AG10803 (cell line): ENCODE data around the gene DNAH3.

ENCODE experiments used
- DNase-seq: peaks from one replicate; pipeline ENCODE4 v3.0.0; 2010; ENCODE audit warnings: low read depth
- H3K4me3 ChIP-seq: 2 replicates; pipeline ENCODE4 v1.5.1; 2011; ENCODE audit warnings: mild to moderate bottlenecking, low read length, control low read depth
- TF ChIP-seq, protein P1 (sequence below): conservative IDR thresholded peaks from 2 replicates; pipeline ENCODE4 v1.5.1; 2011; ENCODE audit warnings: mild to moderate bottlenecking, low read length, control low read depth, inconsistent platforms

DNAH3 gene

DNA sequence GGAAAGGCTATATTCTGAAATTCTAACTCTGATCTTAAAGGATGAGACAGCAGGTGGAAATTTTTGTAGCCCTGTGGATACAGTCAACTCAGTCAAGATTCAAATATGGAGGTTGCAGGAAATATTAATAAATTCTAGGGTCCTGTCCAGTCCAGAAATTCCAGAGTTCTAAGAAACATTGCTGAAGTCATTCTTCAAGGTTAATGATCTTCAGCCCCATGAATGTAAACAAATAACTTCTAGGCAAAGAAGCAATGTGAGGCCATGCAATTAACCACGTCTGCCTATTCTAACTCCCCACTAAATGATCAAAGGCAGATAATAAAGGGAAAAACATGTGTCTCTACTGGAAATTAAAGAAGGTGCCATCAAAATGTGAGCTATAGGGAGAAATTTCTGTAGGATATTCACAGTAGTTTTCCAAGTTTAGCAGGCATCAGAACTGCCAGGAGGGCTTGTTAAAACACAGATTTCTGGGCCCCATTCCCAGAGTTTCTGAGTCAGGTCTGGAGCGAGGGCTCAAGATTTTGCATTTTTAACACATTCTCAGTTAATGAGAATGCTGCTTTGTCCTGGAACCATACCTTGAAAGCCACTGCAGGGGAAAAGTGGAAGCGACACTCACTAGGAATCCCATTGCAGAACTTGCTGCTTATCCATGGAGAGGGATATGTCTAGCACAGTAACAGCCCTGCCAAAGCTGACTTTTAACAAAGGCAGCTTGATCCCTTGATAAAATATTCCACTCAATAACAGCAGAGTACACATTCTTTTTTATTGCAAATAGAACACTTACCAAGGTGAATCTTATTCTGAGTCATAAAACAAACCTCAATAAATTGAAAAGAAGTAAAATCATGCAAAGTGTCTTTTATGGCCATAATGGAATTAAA lies 61.8 kb downstream of the DNAH3 start:
- no peak overlapping the region for H3K4me3 ChIP-seq
- TF ChIP-seq, protein P1, sequence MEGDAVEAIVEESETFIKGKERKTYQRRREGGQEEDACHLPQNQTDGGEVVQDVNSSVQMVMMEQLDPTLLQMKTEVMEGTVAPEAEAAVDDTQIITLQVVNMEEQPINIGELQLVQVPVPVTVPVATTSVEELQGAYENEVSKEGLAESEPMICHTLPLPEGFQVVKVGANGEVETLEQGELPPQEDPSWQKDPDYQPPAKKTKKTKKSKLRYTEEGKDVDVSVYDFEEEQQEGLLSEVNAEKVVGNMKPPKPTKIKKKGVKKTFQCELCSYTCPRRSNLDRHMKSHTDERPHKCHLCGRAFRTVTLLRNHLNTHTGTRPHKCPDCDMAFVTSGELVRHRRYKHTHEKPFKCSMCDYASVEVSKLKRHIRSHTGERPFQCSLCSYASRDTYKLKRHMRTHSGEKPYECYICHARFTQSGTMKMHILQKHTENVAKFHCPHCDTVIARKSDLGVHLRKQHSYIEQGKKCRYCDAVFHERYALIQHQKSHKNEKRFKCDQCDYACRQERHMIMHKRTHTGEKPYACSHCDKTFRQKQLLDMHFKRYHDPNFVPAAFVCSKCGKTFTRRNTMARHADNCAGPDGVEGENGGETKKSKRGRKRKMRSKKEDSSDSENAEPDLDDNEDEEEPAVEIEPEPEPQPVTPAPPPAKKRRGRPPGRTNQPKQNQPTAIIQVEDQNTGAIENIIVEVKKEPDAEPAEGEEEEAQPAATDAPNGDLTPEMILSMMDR = no peak; the same call in 1 of the 2 replicates
- peak; percentile 71 for DNase-seq

- H3K4me3 ChIP-seq = no peak overlapping the region
- TF ChIP-seq, protein P1 = no peak
- no peak for DNase-seq
Measured at GRCh38 chr16:21088143-21088542, 62.5 kb downstream of the DNAH3 start.

DNA sequence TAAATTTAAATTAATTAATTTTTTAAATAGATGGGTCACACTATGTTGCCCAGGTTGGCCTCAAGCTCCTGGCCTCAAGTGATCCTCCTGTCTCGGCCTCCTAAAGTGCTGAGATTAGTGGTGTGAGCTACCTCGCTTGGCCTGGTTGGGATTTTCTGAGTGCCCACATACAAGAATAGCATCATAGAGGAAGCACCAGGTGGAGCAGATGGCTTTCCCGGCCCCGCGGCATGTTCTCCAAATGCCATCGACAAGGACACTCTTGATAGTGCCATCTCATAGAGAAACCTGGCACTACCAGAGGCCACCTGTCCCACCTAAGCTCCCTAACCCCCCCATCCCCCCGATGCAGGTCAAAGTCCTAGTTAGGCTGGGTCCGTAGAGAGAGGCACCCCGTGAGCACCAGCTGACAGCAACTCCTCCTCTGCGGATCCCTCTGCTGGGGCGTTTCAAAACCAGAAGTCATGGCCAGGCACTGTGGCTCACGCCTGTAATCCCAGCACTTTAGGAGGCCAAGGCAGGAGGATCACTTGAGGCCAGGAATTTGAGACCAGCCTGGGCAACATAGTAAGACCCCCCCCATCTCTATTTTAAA lies 65.9 kb downstream of the DNAH3 start:
- TF ChIP-seq, protein P1 = no peak
- no peak for DNase-seq

GRCh38 chr16:21083729-21084268 lies 66.8 kb downstream of the DNAH3 start:
- TF ChIP-seq, protein P1 = peak; percentile 82
- peak; percentile 53 for DNase-seq
- no peak overlapping the region for H3K4me3 ChIP-seq

More for the DNA sequence above, 65.9 kb downstream of the DNAH3 start:
- H3K4me3 ChIP-seq = no peak overlapping the region

DNA sequence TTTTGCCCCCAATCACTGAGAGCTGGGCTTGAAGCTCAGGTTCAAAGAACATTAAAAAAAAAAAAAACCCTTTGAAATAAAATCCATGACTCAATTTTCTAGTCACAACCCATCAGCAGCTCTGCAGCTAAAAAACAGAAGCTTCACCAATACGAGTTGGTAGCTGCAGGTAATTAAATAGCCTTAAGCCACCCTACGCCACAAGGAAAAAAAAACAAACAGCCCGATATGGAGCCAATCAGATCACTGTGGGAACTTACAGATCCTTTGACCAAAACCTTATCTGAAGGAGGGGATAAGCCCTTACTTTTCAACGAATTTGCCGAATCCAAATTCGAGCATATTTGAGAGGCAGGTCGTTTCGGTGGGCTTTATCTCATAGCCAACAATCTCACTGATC lies 69.3 kb downstream of the DNAH3 start:
- TF ChIP-seq, protein P1 = no peak
- no peak for DNase-seq
- no peak overlapping the region for H3K4me3 ChIP-seq

DNA sequence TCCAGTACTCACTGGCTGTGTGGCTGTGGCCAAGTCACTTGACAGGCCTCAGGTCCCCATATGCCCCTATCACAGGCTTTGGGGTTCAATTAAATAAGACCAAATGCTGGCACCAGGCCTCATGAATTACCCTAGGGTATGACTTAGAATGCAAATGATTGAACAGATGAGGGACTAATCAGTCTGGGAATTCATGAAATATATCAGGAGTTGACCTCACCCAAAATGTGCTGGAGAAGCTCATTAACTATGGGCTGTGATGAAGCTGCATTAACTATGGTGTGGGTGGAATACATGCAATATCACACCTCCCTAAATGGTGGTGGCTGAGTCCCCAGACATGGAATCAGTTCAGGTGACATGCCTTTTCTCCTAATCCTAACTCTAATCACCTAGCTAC lies 72.1 kb downstream of the DNAH3 start:
- TF ChIP-seq, protein P1 = no peak

More for the DNA sequence above, 72.1 kb downstream of the DNAH3 start:
- H3K4me3 ChIP-seq = no peak overlapping the region
- no peak for DNase-seq
